GM12865 (cell line): Measurements from ENCODE around the gene SLC19A1.

ENCODE experiments used
- DNase-seq: peaks from one replicate; pipeline ENCODE4 v3.0.0; 2010; ENCODE audit warnings: low read depth
- H3K4me3 ChIP-seq: 2 replicates; pipeline ENCODE4 v1.5.1; 2011; ENCODE audit warnings: mild to moderate bottlenecking, low read depth, low read length, control low read depth
- TF ChIP-seq, protein P1 (sequence below): IDR thresholded peaks from 2 replicates; pipeline ENCODE4 v1.5.1; 2011; ENCODE audit warnings: low read length, control low read depth, low read depth, inconsistent platforms; ENCODE audit not compliant: insufficient read depth; ENCODE audit errors: missing control alignments

The SLC19A1 gene

DNA sequence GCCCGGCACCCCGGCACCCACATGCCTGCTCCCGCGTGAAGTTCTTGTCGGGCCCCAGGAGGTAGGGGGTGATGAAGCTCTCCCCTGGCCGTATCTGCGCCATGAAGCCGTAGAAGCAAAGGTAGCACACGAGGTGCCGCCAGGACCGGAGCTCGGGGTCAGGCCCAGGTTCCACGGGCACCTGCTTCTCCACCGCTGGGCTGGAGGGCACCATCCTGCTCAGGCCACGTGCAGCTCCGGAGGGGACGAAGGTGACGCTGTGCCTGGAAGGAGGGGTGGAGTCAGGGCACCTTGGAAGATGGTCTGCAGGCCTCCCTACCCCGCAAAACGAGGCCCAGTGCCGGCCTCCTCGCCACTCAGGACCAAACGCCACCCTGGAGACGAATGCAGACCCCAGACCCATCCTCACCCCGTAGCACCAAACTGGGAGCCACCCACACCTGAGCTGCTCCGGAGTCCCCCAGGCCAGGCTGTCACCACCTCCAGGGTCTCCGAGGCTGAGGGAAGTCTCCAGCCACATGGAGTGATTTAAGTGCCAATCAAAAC is 4.4 kb downstream of the SLC19A1 start:
- TF ChIP-seq, protein P1, sequence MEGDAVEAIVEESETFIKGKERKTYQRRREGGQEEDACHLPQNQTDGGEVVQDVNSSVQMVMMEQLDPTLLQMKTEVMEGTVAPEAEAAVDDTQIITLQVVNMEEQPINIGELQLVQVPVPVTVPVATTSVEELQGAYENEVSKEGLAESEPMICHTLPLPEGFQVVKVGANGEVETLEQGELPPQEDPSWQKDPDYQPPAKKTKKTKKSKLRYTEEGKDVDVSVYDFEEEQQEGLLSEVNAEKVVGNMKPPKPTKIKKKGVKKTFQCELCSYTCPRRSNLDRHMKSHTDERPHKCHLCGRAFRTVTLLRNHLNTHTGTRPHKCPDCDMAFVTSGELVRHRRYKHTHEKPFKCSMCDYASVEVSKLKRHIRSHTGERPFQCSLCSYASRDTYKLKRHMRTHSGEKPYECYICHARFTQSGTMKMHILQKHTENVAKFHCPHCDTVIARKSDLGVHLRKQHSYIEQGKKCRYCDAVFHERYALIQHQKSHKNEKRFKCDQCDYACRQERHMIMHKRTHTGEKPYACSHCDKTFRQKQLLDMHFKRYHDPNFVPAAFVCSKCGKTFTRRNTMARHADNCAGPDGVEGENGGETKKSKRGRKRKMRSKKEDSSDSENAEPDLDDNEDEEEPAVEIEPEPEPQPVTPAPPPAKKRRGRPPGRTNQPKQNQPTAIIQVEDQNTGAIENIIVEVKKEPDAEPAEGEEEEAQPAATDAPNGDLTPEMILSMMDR: no peak
- H3K4me3 ChIP-seq: no peak overlapping the region
- DNase-seq: no peak

DNA sequence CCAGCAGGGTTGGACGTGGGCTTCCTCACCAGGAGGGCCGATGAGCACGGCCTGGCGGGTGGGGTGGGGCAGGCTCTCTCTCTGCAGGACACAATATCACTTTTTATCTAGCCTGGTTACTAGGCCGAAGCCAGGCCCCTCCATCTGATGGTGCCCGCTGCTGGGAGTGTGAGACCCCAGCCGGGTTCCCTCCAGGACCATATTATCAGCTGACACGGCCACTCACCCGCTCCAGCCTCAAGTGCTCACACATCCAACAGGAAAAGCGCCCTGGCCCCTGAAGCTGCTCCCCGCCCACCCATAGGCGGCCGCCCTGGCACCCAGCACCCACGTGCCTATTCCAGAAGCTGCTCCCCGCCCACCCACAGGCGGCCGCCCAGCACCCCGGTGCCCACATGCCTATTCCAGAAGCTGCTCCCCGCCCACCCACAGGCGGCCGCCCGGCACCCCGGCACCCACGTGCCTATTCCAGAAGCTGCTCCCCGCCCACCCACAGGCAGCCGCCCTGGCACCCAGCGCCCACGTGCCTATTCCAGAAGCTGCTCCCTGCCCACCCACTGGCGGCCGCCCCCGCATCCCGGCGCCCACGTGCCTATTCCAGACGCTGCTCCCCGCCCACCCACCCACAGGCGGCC is 5.0 kb downstream of the SLC19A1 start:
- TF ChIP-seq, protein P1: no peak
- no peak for DNase-seq

DNA sequence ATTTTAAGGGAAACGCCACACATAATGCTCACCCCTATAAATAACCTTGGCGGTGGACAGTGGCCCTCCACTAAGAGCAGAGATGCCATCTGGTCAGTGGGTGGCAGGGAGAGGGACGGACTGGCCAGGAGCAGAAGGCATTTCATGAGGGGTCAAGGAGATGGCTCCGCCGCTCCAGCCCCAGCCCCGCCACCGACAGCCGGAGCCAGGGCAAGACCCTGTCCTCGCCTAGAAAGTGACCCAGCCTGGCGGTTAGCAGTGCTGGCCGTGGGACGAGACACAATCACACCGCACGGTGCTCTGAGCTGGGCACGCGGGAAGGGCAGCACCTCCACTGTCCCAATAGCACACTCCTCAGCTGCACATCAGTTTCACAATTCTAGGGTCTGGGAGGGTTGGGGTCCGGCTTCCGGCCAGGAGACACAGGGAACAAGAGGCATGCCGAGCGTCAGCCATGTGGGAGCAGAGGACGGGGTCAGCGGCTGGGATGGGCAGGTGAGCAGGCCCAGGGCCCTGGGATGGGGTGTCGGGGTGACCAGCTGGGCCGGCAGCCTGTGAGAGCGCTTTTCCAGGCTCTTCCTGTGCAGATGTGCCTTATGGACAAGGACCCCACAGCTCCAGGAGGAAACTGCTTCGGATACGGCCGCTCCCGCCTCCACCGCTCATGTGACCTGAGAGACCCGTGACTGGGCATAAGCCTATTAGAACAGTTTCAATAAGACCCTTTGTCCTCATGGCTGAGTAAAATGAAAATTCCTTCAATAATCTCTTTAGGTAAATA is 5.7 kb downstream of the SLC19A1 start:
- TF ChIP-seq, protein P1: no peak
- no peak overlapping the region for H3K4me3 ChIP-seq
- DNase-seq: no peak

More for the DNA sequence above, 5.0 kb downstream of the SLC19A1 start:
- no peak overlapping the region for H3K4me3 ChIP-seq

DNA sequence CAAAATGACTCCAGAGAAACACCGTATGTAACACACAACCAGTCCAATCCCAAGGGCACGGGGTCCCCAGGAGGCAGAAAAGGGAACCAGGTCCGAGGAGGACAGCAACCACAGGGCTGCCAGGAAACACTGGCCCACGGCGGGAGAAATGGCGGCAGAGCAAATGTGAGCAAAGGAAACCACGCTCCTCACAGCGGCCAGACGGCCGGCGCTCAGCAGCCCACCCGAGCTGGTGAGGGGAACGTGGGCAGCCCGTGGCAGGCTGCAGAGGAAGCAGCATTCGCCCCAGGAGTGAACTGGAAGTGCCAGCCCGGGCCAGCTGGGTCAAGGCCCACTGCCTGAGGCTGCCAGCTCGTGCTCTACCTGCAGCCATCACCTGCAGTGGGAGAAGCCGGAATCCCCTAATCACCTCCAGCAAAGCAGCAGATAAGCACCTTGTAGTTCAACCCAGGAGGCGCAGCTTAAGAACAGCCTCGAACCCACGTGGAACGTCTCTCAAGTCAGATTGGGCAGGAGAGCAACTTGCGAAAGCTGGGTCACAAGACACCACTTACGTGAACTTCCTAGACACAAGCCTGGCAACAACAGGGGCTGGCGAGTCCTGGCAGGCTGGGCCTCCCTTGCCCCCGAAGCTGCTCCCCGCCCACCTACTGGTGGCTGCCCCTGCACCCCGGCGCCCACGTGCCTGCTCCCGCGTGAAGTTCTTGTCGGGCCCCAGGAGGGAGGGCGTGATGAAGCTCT is 6.7 kb downstream of the SLC19A1 start:
- TF ChIP-seq, protein P1: no peak
- no peak overlapping the region for H3K4me3 ChIP-seq
- DNase-seq: no peak

DNA sequence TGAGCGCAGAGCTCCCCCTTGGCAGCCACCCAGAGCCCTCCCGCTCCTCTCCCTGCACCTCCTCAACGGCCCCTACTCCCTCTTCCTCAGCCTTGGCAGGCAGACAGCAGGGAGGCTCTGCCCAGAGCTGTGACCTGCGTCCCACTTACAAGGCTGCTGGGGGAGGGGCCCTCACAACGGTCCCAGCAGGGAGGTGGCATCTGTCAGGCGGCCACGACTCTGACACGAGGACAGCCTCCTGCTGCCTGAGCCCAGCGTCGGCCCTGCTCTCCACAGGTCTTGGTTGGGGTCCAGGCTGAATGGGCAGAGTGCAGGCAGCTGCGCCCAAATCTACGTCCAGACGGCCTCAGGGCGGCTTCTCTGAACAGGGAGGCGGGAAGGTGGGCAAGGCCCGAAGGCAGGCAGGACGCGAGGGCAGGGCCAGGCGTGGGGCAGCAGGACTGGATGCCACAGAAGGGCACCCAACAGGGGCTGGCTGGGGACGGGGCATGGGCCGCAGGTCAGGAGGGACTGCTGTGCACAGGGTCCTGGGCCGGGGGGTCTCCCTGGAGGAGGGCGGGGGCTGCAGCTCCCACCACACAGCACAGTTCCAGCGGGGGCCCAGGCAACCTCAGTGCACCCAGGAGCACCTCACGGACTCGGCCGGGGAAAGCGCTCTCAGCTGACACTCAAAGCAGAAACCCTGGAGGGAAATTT is 7.5 kb downstream of the SLC19A1 start:
- no peak overlapping the region for H3K4me3 ChIP-seq
- TF ChIP-seq, protein P1: no peak
- no peak for DNase-seq

DNA sequence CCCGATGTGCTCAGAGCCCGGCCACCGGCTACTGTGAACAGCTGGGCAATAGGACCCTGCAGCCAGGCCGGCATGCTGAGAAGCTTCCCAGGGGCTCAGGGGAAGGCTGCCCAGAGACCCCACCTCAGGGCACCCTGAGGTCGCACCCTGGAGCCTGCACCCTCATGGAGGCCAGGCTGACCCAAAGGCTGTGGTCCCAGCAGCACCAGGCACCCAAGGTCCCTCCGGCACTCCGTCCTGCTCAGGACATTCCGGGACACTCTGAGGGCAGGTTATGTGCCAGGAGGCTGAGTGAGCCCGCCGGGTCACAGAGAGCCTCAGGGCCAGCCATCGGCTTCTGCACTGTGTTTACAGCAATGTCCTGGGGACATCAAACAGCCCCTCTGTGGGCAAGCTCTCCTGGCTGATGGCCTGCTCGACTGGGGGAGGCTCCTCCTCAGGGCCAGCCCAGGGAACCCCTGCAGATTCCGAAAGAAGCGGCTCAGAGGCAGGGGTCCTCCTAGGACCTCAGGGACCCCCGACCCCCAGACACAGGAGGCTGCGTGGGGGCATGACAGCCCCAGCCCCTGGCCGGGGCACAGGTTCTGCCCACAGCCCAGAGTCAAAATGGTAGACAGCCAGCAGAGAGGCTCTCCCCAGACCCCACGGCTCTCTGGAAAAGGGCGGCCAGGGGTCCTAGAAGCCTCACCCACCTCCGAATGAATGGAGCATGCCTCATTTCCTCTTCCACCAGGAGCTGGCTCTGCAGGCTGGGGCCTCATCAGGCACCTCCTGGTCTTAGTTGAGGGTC is 8.2 kb downstream of the SLC19A1 start:
- no peak for DNase-seq
- H3K4me3 ChIP-seq: no peak overlapping the region
- TF ChIP-seq, protein P1: no peak
